Renal cortical epithelial cell (primary cell): ENCODE results near the gene IKBIP. TPM values are rescaled to one million over a fixed set of nuclear protein-coding genes. Genes with fewer than 3 reads are reported as not detected.
A peak's percentile ranks its signal among the peaks of the same experiment; 100 is the strongest.
"Not testable (repeated sequence)": the region's sequence is repeated elsewhere in the genome, so short reads cannot be mapped to it uniquely, and the experiment has no call there.

ENCODE experiments used
- DNase-seq: peaks from one replicate; pipeline ENCODE4 v3.0.0-alpha.2; 2011; ENCODE audit warnings: low read depth
- total RNA-seq: library from RNA; depleted of rRNA; stranded (reverse); fragments of >200 nt; gene quantifications from 2 replicates; pipeline ENCODE4 v1.2.3, GENCODE V29; 2014

The IKBIP gene
- total RNA-seq, 1 donor from 2014 or later = 95.3 TPM

DNA sequence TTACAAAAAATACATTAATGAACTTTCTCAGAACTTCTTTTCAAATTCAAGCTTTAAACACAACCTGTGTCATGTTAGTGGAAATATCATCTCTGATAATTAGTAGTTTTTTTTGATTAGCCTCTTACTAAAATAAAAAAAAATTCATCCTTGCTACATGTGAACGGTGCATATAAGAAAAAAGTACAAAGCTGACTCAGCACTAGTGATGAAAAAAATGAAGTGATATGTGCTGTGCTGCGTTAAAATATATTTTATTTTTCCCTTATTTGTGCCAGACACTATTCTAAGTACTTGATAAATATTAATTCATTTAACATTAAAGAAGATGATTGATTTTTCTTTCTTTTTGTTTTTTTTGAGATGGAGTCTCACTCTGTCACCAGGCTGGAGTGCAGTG lies 7.5 kb downstream of the IKBIP start:
- DNase-seq = no peak

DNA sequence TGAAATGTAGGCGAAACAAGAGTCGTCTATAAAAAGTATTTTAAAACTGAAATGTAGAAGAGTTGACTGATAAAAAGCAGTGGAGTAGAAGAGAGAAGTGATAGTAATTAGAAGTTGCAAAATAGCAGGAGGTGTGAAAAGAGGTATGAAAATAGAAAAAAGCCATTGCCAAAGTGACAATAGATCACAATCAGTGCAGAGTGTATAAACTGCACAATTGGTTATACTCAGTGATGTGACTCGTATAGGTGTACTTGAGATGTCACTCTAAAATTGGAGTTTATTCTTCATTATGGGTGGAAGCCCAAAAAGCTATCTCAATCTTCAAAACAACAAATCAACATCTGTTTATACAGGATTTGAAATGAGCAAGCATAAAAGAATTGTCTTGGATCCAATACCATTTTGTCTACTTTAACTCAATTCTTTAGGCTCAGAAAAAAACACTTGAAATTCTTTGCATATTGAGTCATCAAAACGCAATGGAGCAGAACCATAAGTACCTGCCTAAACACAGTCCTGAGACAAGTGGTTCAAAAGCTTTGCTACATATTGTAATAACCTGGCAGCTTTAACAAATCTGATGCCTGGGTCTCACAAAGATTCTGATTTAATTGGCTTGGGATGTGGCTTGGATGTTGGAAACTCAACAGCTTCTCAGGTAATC lies 8.8 kb downstream of the IKBIP start:
- DNase-seq = peak; percentile 98

DNA sequence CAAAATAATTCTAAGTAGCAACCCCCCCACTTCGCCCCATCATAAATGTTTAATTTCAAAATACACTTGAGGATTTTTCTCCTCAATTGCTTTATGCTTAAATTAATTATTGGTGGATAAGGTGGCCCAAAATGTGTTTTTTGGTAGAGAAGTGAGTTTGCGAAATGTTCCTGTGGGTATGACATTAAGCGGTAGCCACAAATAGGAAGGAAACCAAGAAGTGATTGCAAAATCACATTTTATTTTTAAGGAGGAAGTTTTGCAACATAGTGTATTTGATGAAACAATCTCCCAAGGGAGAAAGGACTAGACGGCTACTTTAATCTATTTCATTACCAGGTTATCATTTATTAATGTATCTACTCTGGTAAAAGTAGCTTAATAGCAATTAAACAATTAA lies 25.6 kb downstream of the IKBIP start:
- DNase-seq = peak; percentile 63

DNA sequence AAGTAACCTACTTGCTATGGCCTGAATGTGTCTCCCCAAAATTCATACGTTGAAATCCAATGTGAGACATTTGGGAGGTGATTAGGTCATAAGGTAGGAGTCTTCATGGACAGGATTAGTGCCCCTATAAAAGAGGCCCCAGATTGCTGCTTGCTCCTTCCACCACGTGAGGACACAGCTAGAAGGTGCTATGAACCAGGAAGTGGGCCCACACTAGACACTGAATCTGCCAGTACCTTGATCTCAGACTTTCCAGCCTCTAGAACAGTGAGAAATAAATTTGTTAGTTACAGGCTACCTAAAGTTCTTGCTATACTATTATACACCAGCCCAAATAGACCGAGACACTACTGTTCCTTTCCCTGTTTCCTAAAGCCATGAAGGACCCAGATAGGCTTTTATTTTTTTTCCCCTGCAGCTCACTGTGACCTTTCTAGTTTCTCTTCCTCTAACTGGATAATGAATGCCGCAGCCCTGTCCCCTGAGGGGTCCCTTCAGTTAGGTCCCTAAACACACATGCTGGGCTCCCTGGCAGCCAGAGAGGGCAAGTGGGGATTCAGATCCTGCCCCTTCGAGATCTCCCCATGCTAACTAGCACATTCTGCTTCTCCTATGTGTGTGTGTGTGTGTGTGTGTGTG lies 31.8 kb downstream of the IKBIP start:
- no peak for DNase-seq

DNA sequence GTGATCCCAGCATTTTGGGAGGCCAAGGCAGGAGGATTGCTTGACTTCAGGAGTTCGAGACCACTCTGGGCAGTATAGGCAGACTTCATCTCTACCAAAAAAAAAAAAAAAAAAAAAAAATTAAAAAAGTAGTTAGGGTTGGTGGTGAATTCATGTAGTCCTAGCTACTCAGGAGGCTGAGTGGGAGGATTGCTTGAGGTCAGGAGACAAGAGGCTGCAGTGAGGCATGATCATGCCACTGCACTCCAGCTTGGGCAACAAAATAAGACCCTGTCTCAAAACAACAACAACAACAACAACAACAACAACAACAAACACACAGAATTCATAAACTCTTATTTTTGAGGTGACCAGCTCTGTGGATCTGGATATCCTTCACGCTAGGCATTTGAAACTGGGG lies 34.0 kb downstream of the IKBIP start:
- DNase-seq = no peak

DNA sequence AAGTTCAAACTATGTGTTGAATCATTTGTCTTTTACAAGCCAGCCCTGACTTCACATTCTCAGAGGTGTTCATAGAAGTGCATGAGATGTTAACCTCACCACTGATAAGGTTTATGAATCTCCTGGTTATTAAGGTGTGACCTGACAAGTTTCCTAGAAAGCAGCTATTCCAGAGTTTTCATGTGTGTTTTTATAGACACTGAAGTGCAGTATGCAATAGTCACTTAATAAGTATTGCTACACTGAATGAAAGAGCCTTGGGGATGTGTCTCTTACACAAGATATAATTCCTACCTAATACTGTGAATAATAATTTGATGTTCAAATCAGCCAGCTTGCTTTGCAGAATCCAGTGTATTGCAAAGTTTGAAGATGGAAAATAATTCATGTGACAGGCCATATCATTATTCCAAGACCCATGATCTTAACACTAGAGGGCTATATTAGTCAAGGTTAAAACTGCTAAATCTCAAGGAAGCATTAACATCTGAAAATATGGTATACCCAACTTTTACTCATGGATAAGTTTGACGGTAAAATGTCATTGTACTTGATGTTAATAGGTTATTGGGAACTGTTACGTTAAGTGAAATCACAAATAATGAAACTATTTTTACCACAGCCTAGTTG lies 38.1 kb downstream of the IKBIP start:
- no peak for DNase-seq

DNA sequence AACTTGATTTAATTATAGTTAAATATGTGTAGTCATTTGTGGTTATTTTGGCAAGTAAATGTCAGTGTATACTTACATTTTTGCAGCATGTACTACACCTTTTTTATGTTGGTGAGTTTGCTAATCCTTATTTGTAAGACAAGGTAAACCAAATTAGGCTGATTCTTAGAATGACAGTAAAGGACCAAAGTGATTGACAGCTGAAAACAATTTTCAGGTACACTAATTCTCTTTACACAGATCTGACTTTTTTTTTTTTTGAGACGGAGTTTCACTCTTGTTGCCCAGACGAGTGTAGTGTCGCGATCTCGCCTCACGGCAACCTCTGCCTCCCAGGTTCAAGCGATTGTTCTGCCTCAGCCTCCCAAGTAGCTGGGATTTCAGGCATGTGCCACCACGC lies 42.7 kb downstream of the IKBIP start:
- DNase-seq = no peak

DNA sequence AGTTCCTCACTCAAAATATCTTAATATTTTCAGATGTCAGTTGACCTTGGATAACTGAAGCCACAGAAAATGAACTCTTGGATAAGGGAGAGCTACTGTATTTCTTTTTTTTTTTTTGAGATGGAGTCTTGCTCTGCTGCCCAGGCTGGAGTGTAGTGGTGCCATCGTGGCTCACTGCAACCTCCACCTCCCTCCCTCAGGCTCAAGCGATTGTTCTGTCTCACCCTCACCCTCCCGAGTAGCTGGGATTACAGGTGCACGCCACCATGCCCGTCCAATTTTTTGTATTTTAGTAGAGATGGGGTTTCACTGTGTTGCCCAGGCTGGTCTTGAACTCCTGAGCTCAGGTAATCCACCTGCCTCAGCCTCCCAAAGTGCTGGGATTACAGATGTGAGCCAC lies 47.3 kb downstream of the IKBIP start:
- not testable (repeated sequence) for DNase-seq

DNA sequence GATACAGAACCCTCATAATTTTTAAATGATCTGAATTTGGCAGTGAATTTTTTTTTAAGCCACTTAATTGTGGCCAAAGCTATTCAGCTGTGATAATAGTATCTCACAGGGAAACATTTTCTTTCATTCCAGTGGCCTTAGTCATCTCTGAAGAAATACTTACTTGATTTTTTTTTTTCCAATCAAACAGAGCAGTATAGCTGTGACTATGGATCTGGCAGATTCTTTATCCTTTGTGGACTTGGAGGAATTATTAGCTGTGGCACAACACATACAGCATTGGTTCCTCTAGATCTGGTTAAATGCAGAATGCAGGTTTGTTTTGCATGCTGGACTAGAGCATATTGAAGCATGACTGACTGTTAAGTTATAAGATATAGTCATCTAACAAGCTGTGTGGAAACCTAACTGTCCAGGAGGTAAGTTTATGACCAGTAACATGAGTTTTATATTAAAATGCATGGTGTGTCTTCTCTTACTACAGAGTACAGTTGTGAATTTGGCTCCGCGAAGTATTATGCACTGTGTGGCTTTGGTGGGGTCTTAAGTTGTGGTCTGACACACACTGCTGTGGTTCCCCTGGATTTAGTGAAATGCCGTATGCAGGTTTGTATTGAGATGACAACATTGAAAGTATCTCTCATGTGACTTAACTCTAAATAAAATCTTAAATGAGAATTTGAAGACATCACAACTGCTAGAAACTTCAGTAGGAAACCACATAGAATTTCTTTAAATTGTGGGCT lies 49.2 kb downstream of the IKBIP start:
- DNase-seq = peak; percentile 84

DNA sequence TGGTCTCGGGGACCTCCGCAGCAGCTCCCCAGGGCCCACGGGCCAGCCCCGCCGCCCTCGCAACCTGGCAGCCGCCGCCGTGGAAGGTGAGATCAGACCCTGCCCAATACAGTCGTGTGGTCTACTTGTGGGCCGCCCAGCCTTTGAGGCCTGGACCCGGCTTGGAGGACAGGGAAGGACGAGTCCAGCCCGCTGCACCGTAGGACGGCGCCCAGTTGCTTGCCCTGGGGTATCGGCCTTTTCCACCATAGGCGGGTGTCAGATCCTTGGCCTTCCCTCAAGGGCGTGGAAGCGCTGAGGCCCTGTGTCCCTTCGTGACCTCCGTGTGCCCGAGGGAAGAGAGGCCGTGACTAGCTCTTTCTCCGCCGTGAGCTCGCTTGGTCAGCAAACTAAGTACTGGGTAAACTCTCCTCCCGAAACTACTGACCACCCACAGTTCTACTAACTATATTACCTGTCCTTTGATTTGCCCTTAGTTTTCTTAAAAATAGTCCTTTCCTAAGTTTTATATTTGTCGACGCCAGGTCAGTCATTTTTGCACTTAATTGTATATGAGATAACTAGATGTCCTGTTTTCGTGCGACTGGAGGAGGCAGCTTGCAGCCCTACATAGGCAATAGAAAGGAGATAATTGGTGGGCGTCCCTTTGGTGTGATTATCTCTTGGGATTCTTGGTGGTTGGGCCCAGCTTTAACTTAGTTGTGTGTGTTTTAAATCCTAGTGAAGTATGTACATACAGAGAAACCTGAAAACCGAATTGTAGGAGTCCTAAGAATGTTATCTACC lies 50.3 kb downstream of the IKBIP start:
- DNase-seq = no peak

DNA sequence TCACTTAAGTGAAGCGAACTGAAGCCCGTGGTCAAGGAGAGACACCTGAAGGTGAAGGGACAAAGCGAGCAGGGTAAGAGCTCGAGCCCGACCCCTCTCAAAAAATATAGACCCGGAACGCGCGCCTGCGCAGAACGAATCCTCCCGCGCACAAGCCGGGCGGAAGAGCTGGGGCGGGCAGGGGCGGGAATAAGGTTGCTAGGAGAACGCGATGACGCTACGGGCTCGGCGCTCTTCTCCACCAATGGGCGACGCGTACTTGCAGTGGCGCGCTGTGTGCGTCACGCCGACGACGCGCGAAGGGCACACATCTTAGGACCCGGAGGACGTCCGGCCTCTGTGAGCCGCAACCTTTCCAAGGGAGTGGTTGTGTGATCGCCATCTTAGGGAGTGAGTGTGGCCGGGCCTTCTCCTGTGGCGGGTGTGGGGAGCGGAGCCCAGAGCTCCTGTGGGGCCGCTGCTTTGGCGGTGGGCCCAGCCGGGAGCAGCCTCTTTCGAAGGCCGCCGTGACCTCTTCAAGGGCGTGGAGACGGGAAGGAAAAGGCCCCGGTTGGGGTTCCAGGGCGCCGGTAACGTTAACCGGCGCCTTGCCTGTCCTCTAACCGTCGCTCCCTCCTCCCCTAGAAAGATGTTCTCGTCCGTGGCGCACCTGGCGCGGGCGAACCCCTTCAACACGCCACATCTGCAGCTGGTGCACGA lies 51.1 kb downstream of the IKBIP start, which contains the start of gene SLC25A3:
Gene SLC25A3 (plus strand): TSS at position 336 of the 699 bp plus-strand sequence. CDS start 293 bp downstream, at position 629.
- peak; percentile 94 for DNase-seq

DNA sequence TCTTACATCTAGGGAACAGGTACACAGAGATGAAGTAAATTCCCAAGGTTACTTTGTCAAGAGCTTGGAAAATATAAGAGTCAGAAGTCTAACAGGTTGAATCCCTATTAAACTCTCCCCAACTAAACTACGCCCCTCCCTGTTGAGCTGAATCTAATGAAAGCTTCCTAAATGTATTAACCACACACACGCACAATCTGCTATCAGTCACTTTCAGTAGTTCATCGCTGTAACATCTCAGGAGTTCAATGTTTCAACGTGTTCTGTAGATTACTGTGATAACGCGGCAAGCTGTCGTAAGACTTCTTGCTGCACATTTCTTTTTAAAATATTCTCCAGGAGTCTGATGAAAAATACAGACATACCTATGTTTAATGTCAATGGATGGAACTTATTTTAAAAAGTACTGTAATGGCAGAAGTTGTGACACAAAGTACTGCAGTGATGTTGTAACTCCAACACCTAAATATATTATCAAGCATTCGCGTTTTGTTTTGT lies 51.7 kb downstream of the IKBIP start:
- peak; percentile 13 for DNase-seq

DNA sequence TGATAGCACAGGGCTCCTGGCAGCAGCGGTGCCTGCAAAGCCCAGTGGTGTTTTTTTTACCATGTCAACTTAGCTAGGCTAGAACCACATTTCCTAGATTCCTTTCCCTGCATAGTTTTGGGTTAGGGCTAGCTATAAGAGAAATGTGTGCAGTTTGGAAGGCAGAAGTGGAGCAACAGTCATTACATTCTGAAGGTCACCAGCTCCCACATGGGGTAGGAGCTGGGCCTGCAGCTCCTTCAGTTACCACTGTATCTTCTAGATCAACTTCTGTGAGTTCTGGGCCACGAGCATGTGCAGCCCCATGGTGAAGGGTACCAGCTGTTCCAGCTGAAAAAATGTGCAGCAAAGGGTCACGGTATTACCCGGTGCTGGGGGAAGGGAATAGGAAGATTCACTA lies 53.4 kb downstream of the IKBIP start:
- DNase-seq = no peak

DNA sequence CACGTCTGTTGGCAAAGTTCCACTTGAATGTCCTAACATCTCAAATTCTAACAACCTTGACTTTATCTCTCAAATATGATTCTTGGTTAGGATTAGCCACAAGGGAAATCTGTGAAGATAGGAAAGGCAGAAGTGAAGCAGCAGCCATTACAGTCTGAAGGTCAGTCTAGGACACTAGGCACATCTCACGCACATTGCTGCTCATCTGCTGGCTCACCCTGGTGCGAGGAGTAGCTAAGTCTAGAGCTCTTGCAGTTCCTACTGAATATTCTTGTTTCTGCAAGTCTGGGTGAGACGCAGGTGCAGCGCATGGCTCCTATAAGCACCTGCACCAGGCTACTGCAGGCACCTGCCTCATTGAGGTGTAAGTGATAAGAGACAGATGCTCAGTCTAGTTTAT lies 57.5 kb downstream of the IKBIP start:
- no peak for DNase-seq

DNA sequence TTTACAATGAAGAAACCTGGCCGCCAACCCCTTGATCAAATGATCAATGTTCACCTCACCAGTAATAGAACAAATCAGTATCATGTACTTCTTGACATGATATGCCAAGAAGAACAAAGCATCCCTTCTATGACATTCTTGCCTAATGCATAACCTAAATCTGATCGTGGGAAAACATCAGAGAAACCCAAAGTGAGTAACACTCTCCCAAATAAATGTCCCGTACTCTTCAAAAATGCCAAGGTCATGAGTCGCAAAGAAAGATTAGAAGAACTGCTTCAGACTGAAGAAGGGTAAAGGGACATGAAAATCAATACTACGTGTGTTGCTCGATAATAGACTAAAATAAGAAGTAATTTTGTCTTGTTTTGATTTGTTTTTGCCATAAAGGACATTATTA lies 62.5 kb downstream of the IKBIP start:
- DNase-seq = no peak

DNA sequence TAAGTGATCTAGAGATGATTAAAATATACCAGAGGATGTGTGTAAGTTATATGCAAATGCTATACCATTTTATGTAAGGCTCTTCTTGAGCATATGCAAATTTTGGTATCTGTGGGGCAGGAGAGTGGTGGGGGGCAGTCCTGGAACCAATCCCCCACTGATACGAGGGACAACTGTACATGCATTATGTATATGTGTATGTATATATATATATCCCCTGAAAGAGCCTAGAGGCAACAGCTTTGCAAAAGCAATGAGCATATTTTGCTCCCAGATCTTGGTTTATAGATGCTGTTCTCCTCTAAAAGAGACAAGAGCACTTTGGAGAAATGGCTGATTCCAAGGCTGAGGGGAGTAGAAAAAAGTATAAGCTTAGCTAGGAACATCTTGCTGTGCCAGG lies 63.5 kb downstream of the IKBIP start:
- no peak for DNase-seq

DNA sequence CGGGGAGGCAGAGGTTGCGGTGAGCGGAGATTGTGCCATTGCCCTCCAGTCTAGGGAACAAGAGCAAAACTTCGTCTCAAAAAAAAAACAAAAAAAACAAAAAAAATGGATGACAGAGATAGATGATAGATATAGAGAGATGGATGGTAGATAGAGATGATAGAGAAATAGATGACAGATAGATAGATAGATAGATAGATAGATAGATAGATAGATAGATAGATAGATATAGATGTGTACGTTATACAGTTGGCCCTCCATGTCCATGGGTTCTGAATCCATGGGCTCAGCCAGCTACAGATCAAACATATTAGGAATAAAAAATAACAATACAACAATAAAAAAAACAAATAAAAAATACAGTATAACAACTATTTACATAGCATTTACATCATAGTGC lies 63.9 kb downstream of the IKBIP start:
- DNase-seq = no peak

DNA sequence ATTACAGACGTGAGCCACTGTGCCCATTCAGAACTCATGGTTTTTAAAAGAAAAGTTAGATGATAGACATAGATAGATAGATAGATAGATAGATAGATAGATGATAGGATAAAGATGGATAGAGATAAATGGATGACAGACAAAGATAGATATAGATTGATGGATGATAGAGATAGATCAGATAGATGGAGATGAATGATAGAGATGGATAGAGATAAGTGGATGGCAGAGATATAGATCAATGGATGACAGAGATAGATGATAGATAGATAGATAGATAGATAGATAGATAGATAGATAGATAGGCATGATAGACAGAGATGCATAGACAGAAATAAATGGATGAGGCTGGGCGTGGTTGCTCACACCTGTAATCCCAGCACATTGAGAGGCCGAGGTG lies 64.8 kb downstream of the IKBIP start:
- DNase-seq = no peak

DNA sequence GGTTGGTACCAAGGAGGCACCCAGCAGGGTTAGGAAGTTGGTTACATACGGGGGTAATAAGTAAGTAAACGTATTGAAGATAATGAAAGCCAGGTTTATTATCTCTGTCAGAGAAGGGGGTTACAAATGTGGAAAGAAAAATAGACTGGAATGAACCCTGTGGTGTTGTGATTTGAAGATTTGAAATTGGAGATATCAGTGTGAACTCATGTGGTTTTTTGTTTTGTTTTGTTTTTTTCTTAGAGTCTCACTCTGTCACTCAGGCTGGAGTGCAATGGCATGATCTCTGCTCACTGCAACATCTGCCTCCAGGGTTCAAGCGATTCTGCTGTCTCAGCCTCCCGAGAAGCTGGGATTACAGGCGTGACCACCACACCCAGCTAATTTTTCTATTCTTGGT lies 65.2 kb downstream of the IKBIP start:
- DNase-seq = no peak

DNA sequence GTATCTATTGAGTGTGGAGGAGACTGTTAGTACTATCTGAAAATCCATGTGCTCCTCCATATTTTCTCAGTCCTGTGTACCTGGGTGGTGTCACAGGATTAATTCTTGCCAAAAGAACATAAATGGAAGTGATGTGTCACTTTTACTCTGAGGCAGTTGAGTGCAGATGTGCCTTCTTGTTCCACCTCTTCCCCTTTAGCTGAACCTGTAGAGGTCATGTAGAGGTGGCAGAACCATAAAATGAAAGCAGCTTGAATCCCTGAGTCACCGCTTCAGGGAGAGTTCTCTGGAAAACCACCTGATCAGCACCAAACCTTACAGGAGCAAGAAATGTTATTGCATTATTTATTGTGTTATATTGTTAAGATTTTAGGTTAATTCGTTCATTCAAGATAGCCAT lies 65.8 kb downstream of the IKBIP start:
- DNase-seq = peak; percentile 86

DNA sequence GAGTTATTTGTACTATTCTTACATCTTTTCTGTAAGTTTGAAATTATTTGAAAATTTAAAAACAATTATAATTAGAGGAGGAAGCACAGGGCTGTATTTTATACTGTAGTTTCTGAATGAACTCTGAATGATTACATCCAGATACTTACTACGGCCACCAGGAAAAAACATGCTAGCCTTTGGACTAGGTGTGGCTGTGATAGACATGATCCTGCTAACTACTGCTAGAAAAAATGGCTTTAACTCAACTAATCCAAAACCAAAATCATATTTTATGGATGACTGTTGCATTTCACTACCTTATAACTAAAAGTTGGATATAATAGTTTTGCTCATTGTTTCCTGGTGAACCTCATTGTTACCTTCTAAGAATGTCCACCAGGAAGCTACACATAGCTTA lies 66.2 kb downstream of the IKBIP start:
- DNase-seq = no peak
